NCI-H345 treated with DMSO at 0.1 percent for 48 hours (cell line): Measurements from ENCODE around the gene CCND1.
"Not testable (repeated sequence)": the region's sequence is repeated elsewhere in the genome, so short reads cannot be mapped to it uniquely, and the experiment has no call there.

Source experiments
- DNase-seq: peaks from one replicate; lab custom pipeline; 2025; ENCODE audit not compliant: unreplicated experiment; lab: John Stamatoyannopoulos, UW

Gene CCND1

DNA sequence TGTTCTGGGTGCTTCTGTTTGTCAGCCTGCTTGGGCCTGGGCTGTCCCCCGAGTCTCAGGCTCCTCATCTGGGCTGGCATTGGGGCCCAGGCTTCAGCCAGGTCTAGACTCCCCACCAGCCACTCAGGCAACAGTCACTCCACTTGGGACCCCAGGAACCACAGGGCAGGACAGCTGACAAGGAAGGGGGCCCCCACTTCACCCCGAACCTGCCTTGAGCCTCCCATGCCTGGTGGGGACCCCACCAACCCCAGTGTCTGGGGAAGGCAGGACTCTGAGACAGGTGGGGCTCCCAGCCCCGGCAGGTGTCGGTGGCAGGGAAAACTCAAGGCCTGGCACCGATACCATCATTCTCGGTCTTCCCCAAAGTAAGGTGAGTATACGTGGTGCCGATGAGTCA is 45.9 kb downstream of the CCND1 start:
- DNase-seq = no peak

DNA sequence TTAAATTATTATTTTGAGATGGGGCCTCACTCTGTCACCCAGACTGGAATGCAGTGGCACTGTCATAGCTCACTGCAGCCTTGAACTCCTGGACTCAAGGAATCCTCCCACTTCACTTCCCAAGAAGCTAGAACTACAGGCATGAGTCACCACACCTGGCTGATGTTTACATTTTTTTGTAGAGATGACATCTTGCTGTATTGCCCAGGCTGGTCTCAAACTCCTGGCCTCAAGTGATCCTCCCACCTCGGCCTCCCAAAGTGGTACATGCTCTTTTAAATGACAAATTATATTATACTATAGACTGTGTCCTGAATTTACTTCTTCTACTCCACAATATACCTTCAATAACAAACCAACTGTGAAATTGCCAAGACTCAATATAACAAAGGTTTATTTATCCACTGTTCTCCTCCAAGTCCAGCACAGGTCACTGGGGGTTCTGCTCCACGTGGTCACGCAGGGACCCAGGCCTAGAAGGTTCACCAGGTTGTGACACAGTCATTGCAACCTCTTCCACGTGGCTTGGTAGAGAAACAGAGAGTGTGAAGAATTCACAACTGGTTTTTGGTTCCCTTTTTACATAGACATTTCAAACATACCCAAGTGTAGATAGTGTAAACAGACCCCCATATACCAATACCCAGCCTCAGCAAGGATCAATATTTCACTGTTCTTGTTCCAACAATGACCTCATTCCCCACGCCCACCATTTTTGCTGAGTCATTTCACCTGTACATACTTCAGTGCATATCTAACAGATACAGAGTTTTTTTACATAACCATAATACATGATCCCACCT is 47.2 kb downstream of the CCND1 start:
- not testable (repeated sequence) for DNase-seq

DNA sequence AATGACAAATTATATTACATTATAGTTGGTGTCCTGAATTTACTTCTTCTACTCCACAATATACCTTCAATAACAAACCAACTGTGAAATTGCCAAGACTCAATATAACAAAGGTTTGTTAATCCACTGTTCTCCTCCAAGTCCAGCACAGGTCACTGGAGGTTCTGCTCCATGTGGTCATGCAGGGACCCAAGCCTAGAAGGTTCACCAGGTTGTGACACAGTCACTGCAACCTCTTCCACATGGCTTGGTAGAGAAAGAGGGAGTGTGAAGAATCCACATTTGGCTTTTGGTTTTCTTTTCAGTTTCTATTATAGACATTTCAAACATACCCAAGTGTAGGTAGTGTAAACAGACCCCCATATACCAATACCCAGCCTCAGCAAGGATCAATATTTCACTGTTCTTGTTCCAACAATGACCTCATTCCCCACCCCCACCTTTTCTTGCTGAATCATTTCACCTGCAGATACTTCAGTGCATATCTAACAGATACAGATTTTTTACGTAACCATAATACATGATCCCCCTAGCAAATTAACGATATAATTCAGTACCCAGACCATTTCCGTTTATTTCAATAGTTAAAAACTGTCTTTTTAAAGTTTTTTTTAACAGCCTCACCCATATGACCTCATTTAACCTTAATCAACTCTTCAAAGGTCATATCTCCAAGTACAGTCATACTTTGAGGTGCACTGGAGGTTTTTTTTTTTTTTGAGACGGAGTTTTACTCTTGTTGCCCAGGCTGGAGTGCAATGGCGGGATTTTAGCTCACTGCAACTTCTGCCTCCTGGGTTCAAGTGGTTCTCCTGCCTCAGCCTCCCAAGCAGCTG is 48.7 kb downstream of the CCND1 start:
- no peak for DNase-seq

DNA sequence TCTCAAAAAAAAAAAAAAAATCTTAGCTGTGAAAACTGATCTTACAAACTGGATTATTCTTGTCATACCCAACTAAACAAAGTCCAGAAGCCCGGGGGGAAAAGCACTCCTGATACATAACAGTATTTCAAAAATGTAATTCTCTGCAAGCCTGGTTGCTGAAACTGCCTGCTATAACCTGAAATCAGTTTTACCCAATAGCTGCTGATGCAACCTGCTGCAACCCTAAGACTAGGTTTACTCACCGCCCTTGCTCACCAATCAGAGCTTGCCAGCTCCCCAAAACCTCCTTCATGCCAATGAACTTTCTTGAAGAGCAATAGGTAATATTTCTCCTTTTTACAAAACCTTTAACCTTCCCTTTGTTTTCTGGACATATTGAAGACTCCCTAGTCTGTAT is 50.5 kb downstream of the CCND1 start:
- no peak for DNase-seq

DNA sequence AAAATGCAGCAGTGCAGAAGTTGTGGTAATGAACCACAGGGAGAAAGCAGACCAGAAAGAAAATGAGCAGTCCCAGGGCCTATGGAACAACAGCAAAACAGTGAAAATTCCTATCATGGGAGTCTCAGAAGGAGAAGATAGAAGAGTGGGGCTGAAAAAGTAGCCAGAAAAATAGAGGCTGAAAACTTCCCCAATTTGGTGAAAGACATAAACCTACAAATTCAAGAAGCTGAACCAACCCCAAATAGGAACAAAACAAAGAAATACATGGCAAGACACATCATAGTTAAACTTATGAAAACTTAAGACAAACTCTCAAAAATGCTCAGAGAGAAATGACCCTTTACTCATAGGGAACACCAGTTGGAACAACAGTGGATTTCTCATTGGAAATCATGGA is 51.5 kb downstream of the CCND1 start:
- no peak for DNase-seq

DNA sequence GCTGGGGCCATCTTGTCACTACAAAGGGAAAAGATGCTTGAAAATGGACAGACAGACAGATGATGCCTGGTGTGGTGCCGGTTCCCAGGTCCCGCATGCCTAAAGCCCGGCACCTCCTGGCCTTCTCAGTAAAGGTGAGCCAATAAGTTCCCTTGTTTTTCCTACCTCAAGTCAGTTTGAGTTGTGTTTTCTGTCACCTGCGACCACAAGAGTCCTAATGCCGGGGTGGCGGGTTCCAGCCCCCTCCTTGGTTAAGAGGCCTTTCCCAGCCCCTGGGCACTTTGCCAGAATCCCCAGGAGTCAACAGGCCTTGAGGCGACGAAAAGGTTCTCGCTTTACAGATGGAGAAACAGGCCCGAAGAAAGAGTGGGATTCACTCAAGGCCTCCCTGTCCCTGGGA is 53.8 kb downstream of the CCND1 start:
- no peak for DNase-seq

DNA sequence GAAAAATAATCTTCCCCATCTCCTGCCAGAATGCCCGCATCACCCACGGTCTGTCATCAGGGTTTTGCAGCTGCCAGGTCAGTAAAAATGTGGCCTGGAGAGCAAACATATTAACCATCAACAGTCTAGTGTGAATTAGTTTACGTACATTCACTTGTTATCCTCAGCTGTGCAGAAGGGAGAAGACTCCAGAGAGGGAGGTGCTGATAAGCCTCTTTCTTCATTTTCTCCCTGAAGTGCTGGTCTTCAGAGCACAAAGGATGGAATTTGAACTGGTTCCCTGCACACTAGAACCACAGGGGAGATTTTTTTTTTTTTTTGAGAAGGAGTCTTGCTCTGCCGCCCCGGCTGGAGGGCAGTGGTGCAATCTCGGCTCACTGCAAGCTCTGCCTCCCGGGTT is 54.6 kb downstream of the CCND1 start:
- no peak for DNase-seq

DNA sequence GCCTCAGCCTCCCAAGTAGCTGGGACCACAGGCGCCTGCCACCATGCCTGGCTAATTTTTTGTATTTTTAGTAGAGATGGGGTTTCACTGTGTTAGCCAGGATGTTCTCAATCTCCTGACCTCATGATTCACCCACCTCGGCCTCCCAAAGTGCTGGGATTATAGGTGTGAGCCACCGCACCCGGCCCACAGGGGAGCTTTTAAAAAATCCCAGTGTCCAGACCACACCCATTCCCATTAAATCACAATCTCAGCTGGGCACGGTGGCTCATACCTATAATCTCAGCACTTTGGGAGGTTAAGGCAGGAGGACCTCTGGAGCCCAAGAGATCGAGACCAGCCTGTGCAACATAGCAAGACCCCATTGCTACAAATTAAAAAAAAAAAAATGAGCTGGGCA is 55.0 kb downstream of the CCND1 start:
- DNase-seq = not testable (repeated sequence)

DNA sequence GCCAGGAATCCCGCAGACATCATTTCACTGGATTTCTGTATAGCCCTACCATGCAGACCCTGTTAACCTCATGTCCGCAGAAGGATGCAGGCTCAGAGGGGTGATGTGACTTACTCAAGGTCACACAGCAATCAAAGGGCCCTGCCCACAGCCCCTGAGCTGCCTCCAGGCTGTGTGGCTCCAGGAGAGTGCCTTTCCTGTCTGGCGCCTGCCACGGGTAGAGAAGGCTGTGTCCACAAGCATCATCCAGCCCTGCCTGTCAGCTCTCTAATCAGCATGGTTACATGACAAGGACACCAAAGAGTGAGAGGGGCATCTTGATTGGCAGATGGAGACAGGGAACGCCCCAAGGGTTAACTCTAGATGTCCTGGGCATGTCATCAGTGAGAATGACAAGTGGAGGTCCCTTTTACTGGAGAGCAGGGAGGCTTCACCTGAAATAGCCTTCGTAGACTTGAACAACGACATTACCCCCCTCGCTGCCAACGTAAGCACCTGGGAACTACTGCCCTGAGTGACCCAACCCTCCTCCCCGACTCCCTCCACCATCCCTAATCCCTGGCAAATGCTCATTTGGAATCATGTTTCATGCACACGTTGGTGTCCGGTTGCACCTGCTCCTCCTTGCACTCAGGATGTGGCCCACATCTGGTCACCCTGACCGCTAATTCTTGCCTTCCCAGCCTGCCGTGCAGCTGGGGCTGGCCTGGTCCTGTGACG is 56.0 kb downstream of the CCND1 start:
- DNase-seq = no peak

DNA sequence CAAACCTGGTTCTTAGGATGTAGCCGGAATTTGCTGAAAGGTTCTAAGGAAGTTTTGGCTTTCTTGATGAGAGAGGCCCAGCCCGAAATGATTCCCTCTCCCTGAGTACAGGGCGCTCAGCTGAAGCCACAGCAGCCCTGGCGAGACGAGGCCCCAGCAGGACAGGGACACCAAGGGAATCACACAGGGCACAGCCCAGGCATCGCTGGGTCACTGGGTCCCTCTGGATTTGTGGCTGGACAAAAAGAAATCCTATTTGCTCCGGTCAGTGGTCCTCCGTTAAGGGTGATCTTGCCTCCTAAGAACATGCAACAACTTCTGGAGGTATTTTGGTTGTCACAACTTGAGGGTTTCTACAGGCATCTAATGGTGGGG is 56.5 kb downstream of the CCND1 start:
- no peak for DNase-seq

DNA sequence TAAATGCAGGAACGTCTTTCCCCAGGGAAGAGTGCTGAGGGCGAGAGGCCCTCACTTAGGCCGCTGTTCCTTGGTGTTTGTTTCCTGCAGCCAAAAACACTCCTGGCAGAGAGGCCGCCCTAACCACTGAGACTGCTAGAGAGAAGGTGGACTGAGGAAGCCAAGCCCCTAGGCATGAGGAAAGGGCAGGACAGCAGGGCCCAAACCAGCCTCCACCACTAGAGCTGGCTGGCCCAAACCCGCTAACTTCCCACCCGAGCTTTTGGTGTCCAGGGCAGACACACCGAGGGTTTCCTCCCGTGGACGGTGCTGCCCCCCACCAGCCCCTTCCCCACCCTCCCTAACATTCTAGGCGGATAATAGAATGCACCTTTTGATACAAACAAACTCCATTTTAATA is 56.9 kb downstream of the CCND1 start:
- DNase-seq = no peak

DNA sequence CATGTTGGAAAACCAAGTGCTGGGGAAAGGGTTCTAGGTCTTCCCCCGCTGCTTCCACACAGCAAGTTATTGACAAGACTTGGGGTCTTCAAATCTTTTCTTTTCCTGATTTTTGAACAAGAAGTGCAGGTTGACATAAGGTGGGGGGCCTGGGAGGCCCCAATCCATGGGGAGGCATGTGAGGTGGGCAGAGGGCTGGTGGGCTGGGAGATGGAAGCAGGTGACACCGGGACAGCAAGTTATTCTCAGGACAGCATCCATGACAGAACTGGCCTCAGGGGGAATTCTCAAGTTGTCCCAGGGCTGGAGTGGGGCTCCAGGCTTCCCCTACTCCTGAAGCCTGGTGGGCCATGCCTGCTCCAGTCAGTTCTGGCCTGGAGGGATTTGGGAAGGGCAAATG is 57.4 kb downstream of the CCND1 start:
- no peak for DNase-seq

DNA sequence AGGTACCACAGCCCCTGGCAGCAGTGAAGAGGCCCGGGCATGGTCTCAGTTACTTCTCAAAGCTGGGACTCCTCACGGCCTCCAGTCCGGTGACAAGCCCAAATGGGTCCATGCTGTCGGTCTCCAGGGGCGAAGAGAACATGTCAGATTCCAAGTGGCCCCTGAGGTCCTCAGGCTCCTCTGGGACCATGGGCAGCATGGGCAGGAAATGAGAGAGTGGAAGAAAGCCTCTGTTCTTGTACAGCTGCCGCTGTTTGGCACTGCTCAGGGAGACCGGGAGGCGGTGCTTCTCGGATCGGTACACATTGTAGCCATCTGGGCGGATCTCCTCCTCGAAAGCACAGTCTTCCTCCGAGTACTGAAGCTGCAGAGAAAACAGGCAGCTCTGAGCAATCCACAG is 58.3 kb downstream of the CCND1 start:
- DNase-seq = no peak

DNA sequence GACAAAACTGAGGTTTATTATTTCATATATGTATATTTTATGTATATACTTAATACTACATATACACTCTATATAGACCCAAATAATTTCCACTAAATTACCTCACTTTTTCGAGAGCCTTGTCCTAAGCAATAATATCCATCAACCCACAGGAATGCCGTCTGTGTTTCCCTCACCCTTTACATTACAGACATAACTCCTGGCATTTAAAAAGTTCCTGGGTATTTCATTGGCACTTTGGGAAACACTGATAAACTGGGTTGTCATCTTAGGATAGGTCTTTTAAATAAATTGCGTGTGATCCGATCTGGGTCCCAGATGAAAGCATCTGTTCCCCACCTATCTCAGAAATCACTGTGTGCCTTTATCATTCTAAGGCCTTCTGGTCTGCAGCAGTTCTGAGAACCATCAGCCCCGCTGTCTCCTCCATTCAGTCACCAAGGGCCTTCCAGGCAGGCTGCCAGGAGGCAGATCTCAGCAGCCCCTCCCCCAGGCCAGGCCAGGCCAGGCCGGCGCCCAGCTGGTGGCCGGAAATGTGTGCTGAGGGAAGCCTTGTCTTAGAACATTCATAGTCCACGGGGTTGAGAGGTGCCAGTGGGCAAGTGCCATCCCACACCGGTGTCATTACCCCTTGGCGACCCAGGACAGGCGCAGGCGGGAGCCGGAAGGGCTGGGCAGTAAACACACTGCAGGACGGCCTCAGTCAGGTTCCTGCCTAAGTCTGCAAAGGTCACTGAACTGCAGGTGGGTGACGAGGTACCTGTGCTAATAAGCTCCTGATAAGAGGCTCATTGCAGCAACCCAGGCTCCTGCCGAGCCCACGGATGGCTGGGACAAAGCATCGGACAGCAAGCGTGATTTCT is 59.6 kb downstream of the CCND1 start:
- no peak for DNase-seq

DNA sequence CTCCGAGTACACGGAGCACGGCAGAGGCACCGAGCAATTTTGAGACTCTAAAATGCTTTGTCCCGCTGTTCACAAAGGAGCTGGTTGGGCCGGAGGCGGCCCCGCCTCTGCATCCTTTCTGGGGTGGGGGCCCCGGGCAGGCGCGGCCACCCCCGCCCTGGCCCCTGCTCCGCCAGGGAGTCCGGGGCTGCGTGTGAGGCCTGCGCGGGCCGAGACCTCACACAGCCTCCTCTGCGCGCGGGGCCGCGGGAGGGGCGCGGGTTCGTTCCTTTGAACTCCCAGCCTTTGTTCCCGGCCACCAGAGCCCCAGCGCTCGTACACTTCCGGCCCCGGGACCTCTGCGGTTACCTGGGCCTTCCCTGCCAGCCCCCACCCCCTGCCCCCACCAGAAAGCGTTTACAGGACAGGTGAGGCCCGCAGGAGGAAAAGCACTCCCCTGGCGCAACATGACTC is 61.3 kb downstream of the CCND1 start:
- no peak for DNase-seq

DNA sequence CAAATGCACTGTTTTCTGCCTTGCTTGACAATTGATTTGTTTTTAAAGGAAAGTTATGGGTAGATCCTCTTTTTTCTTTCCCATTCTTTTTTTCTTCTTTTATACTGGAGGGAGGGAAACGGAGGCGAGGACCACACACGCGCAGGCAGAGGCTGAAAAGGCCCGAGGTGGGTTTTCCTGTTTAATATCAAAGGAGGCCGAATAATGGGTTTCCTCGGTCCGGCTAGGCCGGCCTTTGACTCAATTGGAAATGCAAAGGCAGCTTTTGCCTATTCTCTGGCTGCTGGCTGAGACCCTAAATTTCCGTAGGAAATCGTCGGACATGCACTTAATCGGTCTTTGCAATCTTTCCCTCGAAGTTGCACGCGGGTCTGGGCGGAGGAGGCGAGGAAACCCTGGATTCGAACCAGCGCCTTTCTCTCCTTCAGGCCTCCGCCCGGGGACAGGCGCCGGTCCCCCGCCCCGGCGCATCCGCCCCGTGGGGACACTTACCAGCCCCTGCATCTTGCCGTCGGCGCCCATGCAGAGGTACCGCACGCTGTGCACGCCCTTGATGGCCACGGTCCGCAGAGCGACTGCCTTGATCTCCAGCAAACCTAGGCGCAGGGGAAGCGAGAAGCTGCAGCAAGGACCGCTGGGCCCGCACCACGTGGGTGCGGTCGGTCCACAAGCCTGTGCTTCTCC is 62.0 kb downstream of the CCND1 start:
- no peak for DNase-seq

DNA sequence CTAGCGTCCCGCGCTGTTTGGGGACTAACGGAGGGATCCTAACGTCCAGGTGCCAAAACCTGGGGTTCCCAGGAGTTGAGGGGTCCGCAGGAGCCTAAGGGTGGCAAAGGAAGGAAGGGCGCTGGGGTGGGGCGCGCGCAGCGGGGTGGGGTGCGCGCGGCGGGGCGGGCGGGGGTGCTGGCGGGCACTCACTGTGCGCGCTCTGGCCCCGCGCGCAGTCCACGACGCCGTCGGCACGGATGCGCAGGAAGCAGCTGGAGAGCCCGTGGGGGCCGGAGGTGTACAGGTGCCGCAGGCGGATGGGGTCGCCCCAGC is 62.5 kb downstream of the CCND1 start:
- no peak for DNase-seq
